SU-DHL-6 (cell line): ENCODE measurements around the gene PICK1.

ENCODE experiments used
- H2AFZ ChIP-seq: fragments of 200-600 bp; sonication (generic); 2 replicates; pipeline ENCODE4 v1.6.1; 2014; ENCODE audit warnings: low read depth, mild to moderate bottlenecking, moderate library complexity, mixed read lengths, antibody characterized with exemption, low read length; ENCODE audit not compliant: severe bottlenecking
- H3F3A ChIP-seq: fragments of 200-600 bp; shearing (Covaris generic); 2 replicates; pipeline ENCODE4 v1.6.0; 2016; ENCODE audit warnings: antibody characterized with exemption, mild to moderate bottlenecking; ENCODE audit not compliant: insufficient read depth
- H3K27ac ChIP-seq: fragments of 200-600 bp; sonication (generic); 2 replicates; pipeline ENCODE4 v1.5.1; 2016; ENCODE audit warnings: low read depth, mild to moderate bottlenecking, low read length, moderate library complexity, mixed read lengths
- H3K27me3 ChIP-seq: fragments of 200-600 bp; sonication (generic), shearing (Covaris generic); 2 replicates; pipeline ENCODE4 v1.6.0; 2014; ENCODE audit warnings: mild to moderate bottlenecking, low read length
- H3K36me3 ChIP-seq: fragments of 200-600 bp; sonication (generic); 2 replicates; pipeline ENCODE4 v1.6.1; 2014; ENCODE audit warnings: mild to moderate bottlenecking, low read length, mixed read lengths
- H3K4me2 ChIP-seq: fragments of 300-600, 200-600 bp; shearing (Covaris generic), sonication (generic); 2 replicates; pipeline ENCODE4 v1.6.0; 2014; ENCODE audit warnings: low read length, low read depth, mild to moderate bottlenecking; ENCODE audit not compliant: poor library complexity, severe bottlenecking
- H3K4me3 ChIP-seq: fragments of 200-600 bp; sonication (generic); 2 replicates; pipeline ENCODE4 v1.5.1; 2014; ENCODE audit warnings: antibody characterized with exemption, low read length, mild to moderate bottlenecking, mixed read lengths; ENCODE audit not compliant: insufficient read depth, poor library complexity, severe bottlenecking
- H3K79me2 ChIP-seq: fragments of 200-600 bp; sonication (generic); 2 replicates; pipeline ENCODE4 v1.6.1; 2014; ENCODE audit warnings: mild to moderate bottlenecking, low read length, moderate library complexity; ENCODE audit not compliant: insufficient read depth
- H3K9ac ChIP-seq: fragments of 200-600 bp; sonication (generic); 2 replicates; pipeline ENCODE4 v1.7.0; 2014; ENCODE audit warnings: mild to moderate bottlenecking, low read length
- H3K9me2 ChIP-seq: fragments of 200-600 bp; sonication (generic); replicated peaks from 2 replicates; pipeline ENCODE4 v1.6.1; 2014; ENCODE audit warnings: low read length; ENCODE audit not compliant: insufficient read depth
- H3K9me3 ChIP-seq: fragments of 200-600 bp; sonication (generic); 2 replicates; pipeline ENCODE4 v1.6.1; 2014; ENCODE audit warnings: low read length, mixed read lengths; ENCODE audit not compliant: insufficient read depth
- H4K20me1 ChIP-seq: fragments of 200-600 bp; sonication (generic); 2 replicates; pipeline ENCODE4 v1.6.1; 2014; ENCODE audit warnings: low read depth, mild to moderate bottlenecking, antibody characterized with exemption, low read length, moderate library complexity, mixed read lengths
- CTCF ChIP-seq: fragments of 200-600 bp; sonication (generic); IDR thresholded peaks from one replicate; pipeline ENCODE4 v1.5.1; 2017; ENCODE audit warnings: antibody characterized with exemption, mild to moderate bottlenecking, low read length, moderate library complexity; ENCODE audit not compliant: insufficient read depth, poor library complexity, severe bottlenecking
- EZH2phosphoT487 ChIP-seq: fragments of 200-600 bp; sonication (generic), shearing (Covaris generic); conservative IDR thresholded peaks from 2 replicates; pipeline ENCODE4 v1.6.1; 2018; ENCODE audit warnings: mild to moderate bottlenecking, antibody characterized with exemption, low read length, moderate library complexity, mixed read lengths

PICK1 gene

GRCh38 chr22:38017939-38018885 lies 39.0 kb upstream of the PICK1 start:
- H3K9me3 ChIP-seq = no peaks in the 10 kb centered on the region
- H3K79me2 ChIP-seq = no peaks in the 10 kb centered on the region
- H3K27me3 ChIP-seq = no peaks in the 10 kb centered on the region
- no peaks in the 10 kb centered on the region for H3K36me3 ChIP-seq
- H3K4me2 ChIP-seq = no peak overlapping the region
- no peak overlapping the region for H2AFZ ChIP-seq
- H3K9me2 ChIP-seq = no peaks in the 10 kb centered on the region
- no peaks in the 10 kb centered on the region for H4K20me1 ChIP-seq
- no peak overlapping the region for H3K27ac ChIP-seq
- H3K9ac ChIP-seq = no peak overlapping the region
- no peak overlapping the region for H3K4me3 ChIP-seq
- TF ChIP-seq EZH2phosphoT487 = no peak
- no peak for TF ChIP-seq CTCF
- H3F3A ChIP-seq = no peaks in the 10 kb centered on the region

GRCh38 chr22:38018938-38019827 lies 38.0 kb upstream of the PICK1 start:
- Histone ChIP-seq H3F3A (no peaks in the 10 kb centered on the region), H2AFZ (no peak overlapping the region), H3K27ac (no peak overlapping the region), H4K20me1 (no peaks in the 10 kb centered on the region), H3K9me2 (no peaks in the 10 kb centered on the region), H3K79me2 (no peaks in the 10 kb centered on the region), H3K36me3 (no peaks in the 10 kb centered on the region), H3K27me3 (no peaks in the 10 kb centered on the region), H3K4me2 (no peak overlapping the region), H3K4me3 (no peak overlapping the region), H3K9ac (no peak overlapping the region), H3K9me3 (no peaks in the 10 kb centered on the region)
- no peak for TF ChIP-seq EZH2phosphoT487
- TF ChIP-seq CTCF = no peak

- H3K9me2 ChIP-seq = no peaks in the 10 kb centered on the region
- H4K20me1 ChIP-seq = no peaks in the 10 kb centered on the region
- H3K4me3 ChIP-seq = no peak overlapping the region
- H3K79me2 ChIP-seq = no peaks in the 10 kb centered on the region
- no peak overlapping the region for H3K9ac ChIP-seq
- H3F3A ChIP-seq = no peaks in the 10 kb centered on the region
- H3K27ac ChIP-seq = no peak overlapping the region
- no peak for TF ChIP-seq CTCF
- no peak for TF ChIP-seq EZH2phosphoT487
- no peaks in the 10 kb centered on the region for H3K27me3 ChIP-seq
- H3K36me3 ChIP-seq = no peaks in the 10 kb centered on the region
- H3K9me3 ChIP-seq = no peaks in the 10 kb centered on the region
- H2AFZ ChIP-seq = no peak overlapping the region
- no peak overlapping the region for H3K4me2 ChIP-seq
Measured at GRCh38 chr22:38021206-38021605, 36.0 kb upstream of the PICK1 start.
